Smooth muscle cell of the umbilical artery (primary cell): ENCODE results near the gene ABHD13. TPM values are rescaled to one million over a fixed set of nuclear protein-coding genes. Genes with fewer than 3 reads are reported as not detected.

Source experiments
- total RNA-seq: library from RNA; depleted of rRNA; stranded (reverse); fragments of >200 nt; gene quantifications from 2 replicates; pipeline ENCODE4 v1.2.3, GENCODE V29; 2014

ABHD13 gene
- 7.4 and 8.8 TPM in 2 replicates for total RNA-seq

DNA sequence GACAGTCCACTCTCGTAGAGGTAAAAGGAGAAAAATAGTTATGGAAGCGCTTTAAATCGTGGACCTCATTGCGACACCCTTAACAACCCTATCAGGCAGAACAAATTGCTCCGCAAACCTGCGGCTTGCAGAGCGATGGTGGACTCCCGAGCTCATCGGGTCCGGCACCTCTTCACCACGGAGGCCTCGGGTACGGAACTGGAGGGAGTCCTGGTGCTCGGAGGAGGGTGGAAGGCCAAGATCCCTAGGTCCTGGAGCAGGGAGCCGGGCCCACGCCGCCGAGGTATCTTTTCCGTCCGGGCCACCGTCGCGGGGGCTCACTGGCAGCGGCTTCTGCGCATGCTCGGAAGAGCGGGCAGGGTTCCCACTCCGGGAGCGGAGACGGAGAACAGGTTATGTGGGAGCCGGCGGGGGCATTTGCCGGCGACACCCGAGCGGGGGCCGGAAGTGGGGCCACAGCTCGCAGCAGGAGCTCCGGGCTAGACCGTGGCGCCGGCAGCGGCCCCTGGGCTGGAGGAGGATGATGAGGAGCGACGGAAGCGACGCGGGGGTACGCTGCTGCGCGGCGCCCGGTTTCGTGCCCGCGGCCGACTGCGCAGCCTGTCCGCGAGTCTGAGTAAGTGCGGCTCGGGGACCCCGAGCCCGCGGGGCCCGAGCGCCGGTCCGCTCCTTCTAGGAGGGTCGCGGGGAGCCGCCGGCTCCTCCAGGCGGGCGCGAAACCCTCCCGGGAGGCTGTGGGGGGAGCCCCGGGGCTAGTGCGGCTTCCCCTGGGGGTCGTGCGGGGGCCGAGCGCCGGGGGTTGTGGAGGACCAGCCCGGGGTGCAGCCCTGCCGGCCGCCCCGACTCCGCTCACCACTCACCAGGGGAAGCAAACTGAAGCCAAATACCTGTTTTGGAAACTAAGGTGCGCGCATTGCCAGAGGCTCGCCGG, at the start of gene ABHD13:
Gene ABHD13 (plus strand): TSS at position 349 of the 931 bp plus-strand sequence. CDS start 10,827 bp downstream, outside the sequence.

DNA sequence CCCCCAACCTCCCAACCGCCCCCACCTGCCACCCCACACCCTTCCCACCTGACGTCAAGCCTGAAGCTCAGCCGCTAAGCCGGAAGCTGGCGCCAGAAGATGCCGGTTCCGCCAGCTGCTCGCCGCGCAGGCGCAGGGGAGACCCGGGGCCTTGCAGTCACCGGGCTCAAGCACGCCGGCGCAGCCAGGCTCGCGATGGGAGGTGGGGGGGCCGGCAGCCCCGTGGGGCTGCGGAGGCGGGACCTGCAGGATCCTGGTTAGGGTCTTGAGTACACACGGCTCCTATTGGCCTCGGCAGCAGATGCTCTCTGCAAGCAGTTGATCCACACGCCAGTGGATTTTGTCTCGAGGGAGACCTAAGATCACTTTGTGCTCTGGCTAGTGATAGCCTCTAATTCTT, 2.8 kb upstream of the ABHD13 start, which contains the start of gene LIG4:
Gene LIG4 (minus strand): TSS at position 101 of the 400 bp plus-strand sequence. CDS start 4,268 bp downstream, outside the sequence.

GRCh38 chr13:108269601-108270328, 51.6 kb downstream of the ABHD13 start, which contains the start of gene TNFSF13B:
Gene TNFSF13B, plus strand, starts transcription at chr13:108269718. Its CDS starts 178 bp downstream, at chr13:108269896.

Other genes starting within 250 kb of the ABHD13 start
- gene LIG4, start 2.9 kb upstream of the ABHD13 start, total RNA-seq = 15.1 and 22.4 TPM in 2 replicates
- gene TNFSF13B, start 51.3 kb downstream of the ABHD13 start, total RNA-seq = 2.1 and 3.9 TPM in 2 replicates